PC-3 (cell line): ENCODE results near the gene GPC6. TPM values are rescaled to one million over a fixed set of nuclear protein-coding genes. Genes with fewer than 3 reads are reported as not detected.

Experiments used
- ATAC-seq: fragments of 200-7000 bp; cut with Tn5 transposase; 2 replicates; pipeline ENCODE4 v1.9.1; 2020; ENCODE audit warnings: mild to moderate bottlenecking, moderate library complexity
- BruUV-seq: library from RNA; stranded (reverse); fragments of 400-500 nt; replicated peaks from 2 replicates; lab custom pipeline; 2021; lab: Mats Ljungman, UMichigan
- CTCF ChIA-PET: fragments of 300-600 bp; sonication (Branson Sonifier 250); formaldehyde crosslinking; loops from one replicate; lab custom pipeline; 2022; ENCODE audit warnings: antibody characterized with exemption; lab: Charles Lee
- POLR2A ChIA-PET: fragments of 300-600 bp; sonication (Branson Sonifier 250); formaldehyde crosslinking; loops from one replicate; lab custom pipeline; 2022; ENCODE audit warnings: antibody characterized with exemption; ENCODE audit not compliant: unreplicated experiment; lab: Charles Lee
- DNase-seq: peaks from one replicate; pipeline ENCODE4 v3.0.0-alpha.2; 2015
- H2AFZ ChIP-seq: fragments of 300-600 bp; sonication (generic); 2 replicates; pipeline ENCODE4 v1.6.0; 2016; ENCODE audit warnings: antibody characterized with exemption, low read length
- H3F3A ChIP-seq: fragments of 300-600 bp; sonication (generic); one replicate; pipeline ENCODE4 v1.6.0; 2017; ENCODE audit warnings: antibody characterized with exemption, low read length, control low read depth, mild to moderate bottlenecking; ENCODE audit not compliant: unreplicated experiment
- H3K27ac ChIP-seq: fragments of 300-600 bp; sonication (generic); 2 replicates; pipeline ENCODE4 v1.5.1; 2016; ENCODE audit warnings: mild to moderate bottlenecking, low read length
- H3K27me3 ChIP-seq: fragments of 300-600 bp; sonication (generic); 2 replicates; pipeline ENCODE4 v1.6.1; 2016; ENCODE audit warnings: low read length, mixed read lengths
- H3K36me3 ChIP-seq: fragments of 300-600 bp; sonication (generic); 2 replicates; pipeline ENCODE4 v1.6.1; 2016; ENCODE audit warnings: low read depth, mixed run types, low read length, mixed read lengths
- H3K4me1 ChIP-seq: fragments of 300-600 bp; sonication (generic); 2 replicates; pipeline ENCODE4 v1.5.1; 2016; ENCODE audit warnings: low read length; ENCODE audit not compliant: insufficient read depth
- H3K4me2 ChIP-seq: fragments of 300-600 bp; sonication (generic); 2 replicates; pipeline ENCODE4 v1.6.0; 2016; ENCODE audit warnings: low read length
- H3K4me3 ChIP-seq: fragments of 300-600 bp; sonication (generic); 2 replicates; pipeline ENCODE4 v1.5.1; 2016; ENCODE audit warnings: mild to moderate bottlenecking, low read length, mixed read lengths
- H3K79me2 ChIP-seq: fragments of 300-600 bp; sonication (generic); 2 replicates; pipeline ENCODE4 v1.6.1; 2017; ENCODE audit warnings: low read length, mixed read lengths
- H3K9ac ChIP-seq: fragments of 300-600 bp; sonication (generic); 2 replicates; pipeline ENCODE4 v1.6.0; 2016; ENCODE audit warnings: mild to moderate bottlenecking, low read length
- H3K9me2 ChIP-seq: fragments of 300-600 bp; sonication (generic); replicated peaks from 2 replicates; pipeline ENCODE4 v1.6.1; 2016; ENCODE audit warnings: mixed run types, low read length, mixed read lengths
- H3K9me3 ChIP-seq: fragments of 300-600 bp; sonication (generic); 2 replicates; pipeline ENCODE4 v1.6.1; 2016; ENCODE audit warnings: low read length, mixed read lengths
- H4K20me1 ChIP-seq: fragments of 300-600 bp; sonication (generic); 2 replicates; pipeline ENCODE4 v1.6.1; 2016; ENCODE audit warnings: low read length, mixed read lengths
- CTCF ChIP-seq: fragments of 300-600 bp; sonication (generic); conservative IDR thresholded peaks from 2 replicates; pipeline ENCODE4 v1.5.1; 2017; ENCODE audit warnings: antibody characterized with exemption, low read depth, mild to moderate bottlenecking, low read length
- EZH2 ChIP-seq: fragments of 300-600 bp; sonication (generic); IDR thresholded peaks from one replicate; pipeline ENCODE4 v1.6.1; 2017; ENCODE audit warnings: antibody characterized with exemption, mild to moderate bottlenecking, low read length; ENCODE audit not compliant: unreplicated experiment
- EZH2phosphoT487 ChIP-seq: fragments of 300-600 bp; sonication (generic); IDR thresholded peaks from 2 replicates; pipeline ENCODE4 v1.6.1; 2018; ENCODE audit warnings: mild to moderate bottlenecking, antibody characterized with exemption, low read length, borderline replicate concordance
- intact Hi-C: fragments of 100-400 bp; cut with micrococcal nuclease; formaldehyde crosslinking; loops from 2 replicates; pipeline ENCODE4 v1.9.0; 2023
- total RNA-seq: library from RNA; depleted of rRNA; stranded (reverse); fragments of >200 nt; gene quantifications from 2 replicates; pipeline ENCODE4 v1.2.3, GENCODE V29; 2014

Gene GPC6
- total RNA-seq, 1 experiment from 2014 or later: 3.5 TPM

- ChIA-PET POLR2A (no interaction called here), CTCF (no interaction called here)
- no TSS peak for BruUV-seq
- Histone ChIP-seq H3K4me2 (no peak overlapping the region), H3K27me3 (no peaks in the 10 kb centered on the region), H2AFZ (no peak overlapping the region), H3K9me2 (no peaks in the 10 kb centered on the region), H3K36me3 (no peaks in the 10 kb centered on the region), H3K79me2 (no peaks in the 10 kb centered on the region), H3K27ac (no peak overlapping the region), H3K4me3 (no peak overlapping the region), H4K20me1 (no peaks in the 10 kb centered on the region), H3K9me3 (no peaks in the 10 kb centered on the region), H3K4me1 (no peaks in the 10 kb centered on the region), H3F3A (no peaks in the 10 kb centered on the region), H3K9ac (no peak overlapping the region)
- no peak for TF ChIP-seq EZH2phosphoT487
- intact Hi-C loops: no loop called here
- ATAC-seq: no peak; the same call in 1 of the 2 replicates
- DNase-seq: peak; percentile 23
Observed at GRCh38 chr13:93309886-93310523, 83.4 kb downstream of the GPC6 start.

GRCh38 chr13:93316841-93317240 is 90.2 kb downstream of the GPC6 start:
- Histone ChIP-seq H4K20me1 (no peaks in the 10 kb centered on the region), H3K36me3 (no peaks in the 10 kb centered on the region), H3K4me1 (no peaks in the 10 kb centered on the region), H3K4me2 (no peak overlapping the region), H3K4me3 (no peak overlapping the region), H3F3A (no peaks in the 10 kb centered on the region), H2AFZ (no peak overlapping the region), H3K9me3 (no peaks in the 10 kb centered on the region), H3K9ac (no peak overlapping the region), H3K27ac (no peak overlapping the region), H3K79me2 (no peaks in the 10 kb centered on the region), H3K27me3 (no peaks in the 10 kb centered on the region), H3K9me2 (no peaks in the 10 kb centered on the region)
- ATAC-seq (no peak), DNase-seq (no peak)
- intact Hi-C loops: no loop called here
- ChIA-PET POLR2A (no interaction called here), CTCF (interaction anchor here (0.5 kb wide), 1 partner anchor 159 kb away, joined by 3 read pairs; no protein-coding TSS in a partner anchor)
- no peak for TF ChIP-seq EZH2phosphoT487
- no peak for TF ChIP-seq EZH2
- no peak for TF ChIP-seq CTCF
- no TSS peak for BruUV-seq

GRCh38 chr13:93318534-93319254 is 92.1 kb downstream of the GPC6 start:
- intact Hi-C loops: no loop called here
- BruUV-seq: no TSS peak
- Histone ChIP-seq H3K36me3 (no peaks in the 10 kb centered on the region), H2AFZ (no peak overlapping the region), H3K9me3 (no peaks in the 10 kb centered on the region), H3K9me2 (no peaks in the 10 kb centered on the region), H3K27me3 (no peaks in the 10 kb centered on the region), H3K4me1 (no peaks in the 10 kb centered on the region), H3K4me3 (no peak overlapping the region), H3K4me2 (no peak overlapping the region), H3F3A (no peaks in the 10 kb centered on the region), H4K20me1 (no peaks in the 10 kb centered on the region), H3K9ac (no peak overlapping the region), H3K79me2 (no peaks in the 10 kb centered on the region), H3K27ac (no peak overlapping the region)
- no peak for ATAC-seq
- CTCF ChIA-PET: no interaction called here
- POLR2A ChIA-PET: no interaction called here
- peak; percentile 21 for DNase-seq
- TF ChIP-seq EZH2 (no peak), EZH2phosphoT487 (no peak), CTCF (no peak)
